ES-I3 (cell line): ENCODE data around the gene PRKCD.

Experiments used
- H3K36me3 ChIP-seq: 2 replicates; pipeline ENCODE4 v1.6.1; 2013; ENCODE audit warnings: mild to moderate bottlenecking, low read length, control low read depth, moderate library complexity; ENCODE audit not compliant: insufficient read depth
- H3K4me1 ChIP-seq: 2 replicates; pipeline ENCODE4 v1.6.1; 2013; ENCODE audit warnings: mild to moderate bottlenecking, control low read depth, low read length; ENCODE audit not compliant: insufficient read depth
- H3K9ac ChIP-seq: 2 replicates; pipeline ENCODE4 v1.6.1; 2013; ENCODE audit warnings: low read depth, mild to moderate bottlenecking, low read length, moderate library complexity
- H3K9me3 ChIP-seq: 2 replicates; pipeline ENCODE4 v1.6.1; 2013; ENCODE audit warnings: mild to moderate bottlenecking, low read length, moderate library complexity; ENCODE audit not compliant: control insufficient read depth, insufficient read depth

Gene PRKCD

DNA sequence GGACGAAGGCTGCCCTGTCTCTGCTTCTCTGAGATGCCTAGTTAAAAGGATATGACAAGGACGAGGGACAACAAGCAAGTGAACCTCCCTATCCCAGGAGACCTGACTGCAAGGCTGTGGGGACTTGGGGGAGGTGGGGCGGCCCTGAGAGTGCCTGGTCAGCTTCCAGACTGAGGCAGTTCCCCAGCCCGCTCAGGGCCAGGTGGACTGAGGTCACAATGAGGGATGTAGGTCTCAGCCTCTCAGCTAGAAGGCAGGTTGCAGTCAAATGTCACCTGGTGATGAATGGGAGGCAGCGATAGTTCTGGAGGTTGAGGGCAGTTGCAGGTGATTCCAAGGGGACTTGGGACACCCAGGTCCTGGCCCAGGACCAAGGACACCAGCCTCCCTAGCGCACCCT lies 64.2 kb downstream of the PRKCD start:
- no peaks in the 10 kb centered on the region for H3K9me3 ChIP-seq
- H3K4me1 ChIP-seq: no peaks in the 10 kb centered on the region; the same call in 1 of the 2 replicates
- no peak overlapping the region for H3K9ac ChIP-seq
- peaks cover 53% of the 10 kb centered on the region for H3K36me3 ChIP-seq

DNA sequence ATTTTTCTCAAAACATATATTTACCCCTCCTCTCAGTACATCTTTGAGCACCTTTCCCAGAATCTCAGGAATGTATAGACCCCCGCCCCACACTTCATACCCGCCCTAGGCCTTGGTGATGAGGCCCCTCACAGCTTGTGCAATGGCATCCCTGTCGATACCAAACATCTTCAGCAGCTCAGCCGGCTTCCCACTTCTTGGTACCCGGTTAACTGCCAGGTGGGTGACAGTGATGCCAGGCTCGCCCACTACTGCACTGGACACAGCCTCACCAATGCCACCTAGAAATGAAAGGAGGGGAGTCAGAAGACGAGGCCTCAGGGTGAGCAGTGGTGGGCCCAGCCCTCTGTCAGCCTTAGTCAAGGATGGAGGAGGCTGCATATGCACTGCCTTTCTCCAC lies 64.6 kb downstream of the PRKCD start:
- Histone ChIP-seq H3K9me3 (no peaks in the 10 kb centered on the region), H3K4me1 (no peaks in the 10 kb centered on the region; the same call in 1 of the 2 replicates), H3K9ac (no peak overlapping the region), H3K36me3 (peaks cover 58% of the 10 kb centered on the region)

DNA sequence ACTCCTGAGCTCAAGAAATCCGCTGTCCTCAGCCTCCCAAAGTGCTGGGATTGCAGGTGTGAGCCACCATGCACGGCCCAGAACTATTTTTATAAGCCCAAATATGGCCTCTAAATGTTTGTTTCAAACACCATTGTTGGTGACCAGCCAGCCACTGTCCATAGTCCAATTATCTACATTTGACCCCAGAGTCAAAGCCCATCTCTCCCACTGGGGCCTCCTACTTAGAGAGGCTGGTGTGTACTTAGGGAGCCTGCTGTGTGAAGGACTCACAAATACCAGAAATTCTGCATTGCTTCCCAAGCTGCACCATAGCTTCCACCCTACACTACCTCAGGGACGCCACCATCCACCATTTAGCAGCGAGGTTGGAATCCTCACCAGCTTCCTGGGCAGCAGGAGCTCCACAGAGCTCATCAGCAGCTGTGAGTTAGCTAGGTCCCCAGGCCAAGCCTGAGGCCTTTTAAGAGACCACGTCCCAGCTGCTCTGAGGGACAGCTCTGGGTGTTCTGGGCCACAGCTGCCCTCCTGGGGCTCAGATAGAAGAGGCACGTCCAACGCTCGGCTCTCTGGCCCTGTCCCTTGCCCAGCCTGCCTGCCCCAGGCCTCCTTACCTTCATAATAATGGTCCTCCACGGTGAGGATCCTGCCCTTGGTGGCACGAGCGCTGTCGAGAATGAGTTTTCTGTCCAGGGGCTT lies 65.3 kb downstream of the PRKCD start:
- no peak overlapping the region for H3K9ac ChIP-seq
- no peaks in the 10 kb centered on the region; the same call in 1 of the 2 replicates for H3K4me1 ChIP-seq
- no peaks in the 10 kb centered on the region for H3K9me3 ChIP-seq
- H3K36me3 ChIP-seq: peaks cover 63% of the 10 kb centered on the region

DNA sequence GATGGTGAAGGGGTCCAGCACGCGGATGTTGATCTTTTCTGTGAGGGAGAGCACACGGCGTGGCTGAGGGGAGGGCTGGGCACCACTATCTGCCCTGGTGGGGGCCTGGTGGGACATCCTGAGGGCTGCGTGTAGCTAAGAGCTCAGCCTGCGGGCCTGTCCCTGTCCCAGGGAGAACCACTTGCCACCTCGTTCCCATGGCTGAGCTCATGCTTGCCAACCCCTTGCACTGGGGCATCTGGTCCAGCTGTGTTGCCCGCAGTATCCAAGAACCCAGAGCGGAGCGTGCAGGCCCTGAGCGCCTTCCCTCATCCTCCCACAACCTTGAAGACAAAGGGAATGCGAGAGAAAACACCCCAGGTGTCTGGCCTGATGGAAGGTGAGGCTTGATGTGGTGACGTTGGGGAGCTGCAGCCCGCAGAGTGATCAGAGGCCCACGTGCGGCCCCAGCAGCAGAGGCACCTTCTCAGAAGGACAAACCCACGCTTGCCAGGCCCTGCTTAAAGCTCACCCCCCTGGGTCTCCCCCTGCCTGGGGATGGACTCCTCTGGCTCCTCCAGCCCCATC lies 65.9 kb downstream of the PRKCD start:
- H3K9me3 ChIP-seq: no peaks in the 10 kb centered on the region
- H3K4me1 ChIP-seq: no peaks in the 10 kb centered on the region; the same call in 1 of the 2 replicates
- peaks cover 66% of the 10 kb centered on the region for H3K36me3 ChIP-seq

DNA sequence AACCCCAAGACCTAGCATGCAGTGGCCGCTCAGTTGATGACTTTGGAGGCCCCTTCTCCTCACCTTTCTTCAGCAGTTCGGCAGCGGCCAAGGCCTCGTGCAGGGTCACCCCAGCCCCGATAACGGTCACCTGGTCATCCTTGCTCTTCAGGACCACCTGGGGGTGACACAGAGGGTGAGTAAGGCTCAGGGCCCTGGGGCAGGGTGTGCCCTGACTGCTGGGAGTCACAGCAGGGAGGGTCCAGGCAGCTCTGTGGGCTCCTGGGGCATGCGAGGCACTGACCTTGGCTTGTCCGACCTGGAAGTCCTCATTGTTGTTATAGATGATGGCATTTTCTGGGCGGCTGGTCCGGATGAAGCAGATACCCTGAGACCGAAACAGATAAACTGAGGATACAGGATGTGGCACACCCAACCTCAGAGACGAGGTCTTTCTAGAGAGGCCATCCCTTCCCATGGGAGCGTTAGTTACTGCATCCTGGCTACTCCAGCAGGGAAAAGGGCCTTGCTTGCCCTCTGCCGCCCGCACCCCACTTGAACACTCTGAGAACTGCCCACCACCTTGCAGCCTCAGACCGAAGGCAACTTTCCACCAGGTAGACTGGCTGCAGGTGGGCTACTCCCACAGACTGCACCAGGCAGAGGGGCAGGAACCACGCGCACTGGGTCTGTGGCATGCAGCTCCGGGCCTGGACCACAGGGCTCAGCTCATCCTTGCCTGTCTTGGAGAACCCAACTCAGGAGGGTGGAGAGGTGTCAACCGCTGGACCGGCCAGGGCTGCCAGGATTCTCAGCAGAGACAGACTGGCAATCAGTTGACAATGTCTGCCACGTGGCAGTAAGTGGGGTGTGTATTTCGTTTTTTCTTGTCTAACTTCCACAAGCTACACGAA lies 67.2 kb downstream of the PRKCD start:
- Histone ChIP-seq H3K4me1 (no peaks in the 10 kb centered on the region), H3K9ac (no peak overlapping the region), H3K9me3 (no peaks in the 10 kb centered on the region), H3K36me3 (peaks cover 79% of the 10 kb centered on the region)

More for the DNA sequence above, 65.9 kb downstream of the PRKCD start:
- no peak overlapping the region for H3K9ac ChIP-seq

DNA sequence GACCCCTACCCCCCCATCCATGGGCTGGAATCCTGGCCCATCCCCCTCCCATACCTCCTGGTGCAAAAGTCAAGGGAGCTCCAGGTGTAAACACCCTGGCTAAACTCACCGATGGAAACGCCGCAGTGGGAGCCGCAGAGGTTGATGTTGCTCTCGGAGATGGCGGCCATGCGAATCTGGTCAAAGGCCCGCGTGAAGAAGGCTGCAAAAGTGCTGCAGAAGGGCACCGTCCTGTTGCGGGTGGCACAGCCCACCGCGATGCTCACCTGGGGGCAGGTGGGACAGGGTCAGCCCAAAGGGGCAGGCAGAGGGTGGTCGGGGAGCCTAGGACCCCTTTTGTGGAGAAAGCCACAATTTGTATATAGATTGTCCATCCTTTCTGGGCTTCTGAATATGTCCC lies 68.2 kb downstream of the PRKCD start:
- Histone ChIP-seq H3K9ac (no peak overlapping the region), H3K4me1 (no peaks in the 10 kb centered on the region), H3K36me3 (peaks cover 86% of the 10 kb centered on the region), H3K9me3 (no peaks in the 10 kb centered on the region)

DNA sequence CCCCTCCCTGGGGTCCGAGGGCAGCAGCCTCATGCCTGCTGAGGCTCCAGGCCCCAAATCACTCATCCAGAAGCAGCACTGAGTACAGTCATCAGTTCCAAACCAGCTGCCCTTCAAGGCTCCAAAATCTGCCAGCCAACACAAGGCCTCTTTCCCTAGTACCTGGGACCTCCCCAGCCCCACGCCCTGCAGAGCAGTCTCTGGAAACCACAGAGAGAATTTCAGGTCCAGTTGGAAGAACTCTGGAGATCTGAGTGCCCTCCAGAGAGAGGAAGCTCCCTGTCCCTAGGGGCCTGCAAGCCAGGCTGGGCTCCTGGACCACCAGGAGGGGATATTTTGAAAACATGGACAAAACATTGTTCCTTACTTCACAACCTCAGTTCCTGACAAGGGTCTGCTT lies 68.6 kb downstream of the PRKCD start:
- peaks cover 88% of the 10 kb centered on the region for H3K36me3 ChIP-seq
- no peaks in the 10 kb centered on the region for H3K4me1 ChIP-seq
- H3K9me3 ChIP-seq: no peaks in the 10 kb centered on the region
- H3K9ac ChIP-seq: no peak overlapping the region

DNA sequence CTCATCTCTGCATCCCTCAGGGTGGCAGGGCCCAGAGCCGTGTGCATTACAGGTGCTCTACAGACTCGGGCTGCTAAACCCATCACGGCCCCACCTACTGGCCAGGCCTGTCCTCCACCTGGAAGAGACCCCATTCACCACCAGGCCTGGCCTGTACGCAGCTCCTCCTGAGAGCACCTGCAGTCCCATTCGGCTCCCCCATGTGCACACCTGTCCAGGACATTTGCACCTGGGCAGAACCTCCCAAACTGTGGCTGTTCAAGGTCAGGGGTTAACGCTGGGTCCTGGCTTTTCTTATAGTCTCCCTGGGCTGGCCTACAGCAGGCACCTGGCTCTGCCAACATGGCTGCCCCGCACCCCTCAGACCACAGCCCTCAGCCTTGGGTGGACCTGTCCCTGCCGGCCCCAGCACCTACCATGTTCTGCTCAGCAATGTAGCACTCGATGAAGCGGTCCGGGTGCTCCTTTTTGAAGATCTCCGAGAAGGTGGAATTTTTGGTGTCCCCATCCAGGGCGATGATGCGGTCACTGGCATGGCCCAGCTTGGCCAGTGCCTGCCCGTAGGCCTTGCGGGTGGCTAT lies 69.1 kb downstream of the PRKCD start:
- no peaks in the 10 kb centered on the region for H3K9me3 ChIP-seq
- peaks cover 88% of the 10 kb centered on the region for H3K36me3 ChIP-seq
- no peaks in the 10 kb centered on the region for H3K4me1 ChIP-seq
- H3K9ac ChIP-seq: no peak overlapping the region

DNA sequence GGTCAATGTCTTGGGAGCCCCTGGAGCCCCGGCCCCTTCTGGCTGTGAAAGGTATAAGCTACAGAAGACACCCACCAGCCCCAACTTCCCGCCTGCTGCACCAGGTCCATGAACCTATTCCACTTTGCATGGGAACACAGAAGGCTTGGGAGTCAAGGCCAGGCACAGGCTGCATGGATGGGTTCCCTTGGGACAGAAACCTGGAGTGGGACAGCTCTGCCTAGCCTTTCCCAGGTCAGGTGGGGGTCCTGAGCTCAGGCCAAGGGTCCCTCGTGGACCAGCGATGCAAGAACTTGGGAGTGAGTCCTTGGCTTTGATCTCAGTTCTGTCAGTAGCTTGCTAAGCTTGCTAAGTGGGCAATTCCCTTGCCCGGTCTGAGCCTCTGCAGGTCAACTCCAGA lies 69.8 kb downstream of the PRKCD start:
- H3K9me3 ChIP-seq: no peaks in the 10 kb centered on the region
- H3K36me3 ChIP-seq: peaks cover 83% of the 10 kb centered on the region
- H3K4me1 ChIP-seq: no peaks in the 10 kb centered on the region
- H3K9ac ChIP-seq: no peak overlapping the region

DNA sequence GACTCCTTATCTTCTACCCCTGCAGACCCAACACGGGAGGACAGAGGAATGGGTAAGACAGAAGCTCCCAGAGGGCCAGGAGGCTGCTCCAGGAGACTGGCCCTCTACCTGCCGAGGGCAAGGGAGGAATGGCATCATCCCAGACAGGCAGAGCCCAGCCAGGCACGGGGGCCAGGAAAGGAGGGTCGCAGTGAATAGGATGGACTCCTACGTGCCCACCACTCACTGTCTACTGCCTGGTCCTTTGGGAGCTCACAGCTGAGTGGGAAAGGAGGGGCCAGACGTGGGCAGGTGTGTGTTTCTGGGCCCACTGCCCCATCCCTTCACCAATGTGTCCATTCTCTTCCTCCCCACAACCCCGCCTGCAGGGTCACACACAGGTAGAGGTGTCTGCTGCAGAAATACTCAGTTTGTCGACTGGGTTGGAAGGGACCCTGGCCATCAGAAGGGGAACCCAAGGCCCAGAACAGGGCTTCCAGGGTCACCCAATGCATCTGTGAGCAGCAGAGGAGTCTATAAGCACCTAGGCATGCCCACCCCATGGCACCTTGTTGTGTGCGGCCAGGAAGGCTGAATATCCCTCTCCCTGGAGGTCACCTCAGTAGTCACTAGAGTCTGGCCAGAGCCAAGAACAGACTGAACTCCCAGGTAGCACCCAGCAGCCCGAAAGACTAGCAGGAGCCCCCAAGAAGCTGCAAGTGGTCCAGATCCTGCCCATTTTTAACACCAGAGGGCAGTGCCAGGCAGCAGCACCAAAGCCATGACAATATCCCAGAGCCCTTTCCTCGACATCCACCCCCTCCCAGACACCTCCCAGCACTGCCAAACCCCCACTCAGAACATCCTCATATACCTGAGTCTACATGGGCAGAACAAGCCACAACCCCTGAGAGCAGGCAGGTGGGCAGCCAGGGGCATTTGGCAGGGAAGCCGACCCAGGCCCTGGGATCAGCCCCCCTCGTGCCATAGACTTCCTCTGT lies 70.8 kb downstream of the PRKCD start:
- Histone ChIP-seq H3K36me3 (peaks cover 83% of the 10 kb centered on the region), H3K4me1 (no peaks in the 10 kb centered on the region), H3K9ac (no peak overlapping the region), H3K9me3 (no peaks in the 10 kb centered on the region)

DNA sequence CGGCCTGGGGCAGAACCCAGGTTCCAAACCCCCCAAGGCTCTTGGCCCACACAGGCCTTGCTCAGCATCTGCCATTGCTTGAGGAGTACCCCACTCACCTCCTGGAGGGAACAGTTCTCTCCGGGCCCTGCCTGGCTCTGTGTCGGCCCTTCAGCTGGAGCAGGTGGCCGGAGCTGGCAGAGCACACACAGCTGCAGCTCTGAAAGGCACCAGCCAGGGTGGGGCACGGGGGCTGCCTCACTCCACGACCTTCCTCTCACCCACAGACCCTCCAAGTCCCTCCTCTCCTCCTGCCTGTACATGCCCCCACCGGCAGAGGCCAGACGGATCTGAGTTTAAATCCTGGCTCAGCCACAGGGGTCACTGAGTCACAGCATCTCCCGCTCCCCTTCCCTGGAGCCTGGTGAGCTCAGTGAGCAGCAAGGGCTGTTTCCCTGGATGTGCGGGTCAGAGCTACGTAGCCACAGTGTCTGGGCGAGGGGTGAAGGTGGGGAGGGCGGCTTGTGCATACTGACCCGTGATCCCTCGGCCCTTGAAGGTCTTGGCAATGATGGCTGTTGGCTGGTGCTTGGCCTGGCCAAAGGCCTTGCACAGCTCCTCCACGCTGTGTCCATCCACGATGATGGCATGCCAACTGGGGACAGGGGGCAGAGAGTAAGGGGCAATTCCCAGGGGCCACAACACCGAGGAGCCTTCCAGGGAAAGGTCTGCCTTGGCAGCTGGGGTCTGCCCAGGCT lies 71.8 kb downstream of the PRKCD start:
- Histone ChIP-seq H3K36me3 (peaks cover 82% of the 10 kb centered on the region), H3K9me3 (no peaks in the 10 kb centered on the region), H3K9ac (no peak overlapping the region), H3K4me1 (no peaks in the 10 kb centered on the region)

DNA sequence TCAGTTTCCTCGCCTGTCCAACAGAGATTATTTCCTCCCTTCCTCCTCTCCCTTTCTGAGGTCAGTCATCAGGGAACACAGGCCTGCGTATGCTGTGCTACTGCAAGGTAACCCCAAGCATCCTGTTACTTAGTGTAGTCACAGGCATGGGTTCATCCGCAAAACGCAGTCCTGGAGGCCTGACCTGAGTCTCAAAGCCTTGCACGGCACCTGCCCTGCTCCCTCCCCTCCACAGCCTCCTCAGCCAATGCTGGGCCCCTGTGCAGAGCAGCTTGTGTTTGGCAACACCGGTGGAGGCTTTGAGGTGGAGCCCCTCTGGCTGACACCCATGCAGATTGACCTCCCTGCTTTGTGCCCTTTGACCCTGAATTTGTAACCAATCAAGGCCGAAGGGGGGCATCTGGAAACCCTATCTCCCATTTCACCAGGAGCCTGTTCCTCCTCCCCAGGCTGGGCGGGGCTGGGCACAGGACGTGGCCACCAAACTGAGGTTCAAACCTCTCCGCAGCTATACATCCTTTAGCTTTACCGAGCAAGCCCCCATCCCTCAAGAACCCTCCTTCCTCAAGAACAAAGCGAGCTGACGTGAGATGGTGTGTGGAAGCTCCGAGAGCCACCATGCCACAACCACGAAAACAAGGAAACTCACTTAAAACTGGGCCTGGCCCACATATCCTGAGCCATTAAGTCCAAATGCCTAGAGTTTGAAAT lies 73.3 kb downstream of the PRKCD start:
- peaks cover 3% of the 10 kb centered on the region; the same call in 1 of the 2 replicates for H3K4me1 ChIP-seq
- H3K9ac ChIP-seq: no peak overlapping the region
- H3K36me3 ChIP-seq: peaks cover 83% of the 10 kb centered on the region
- no peaks in the 10 kb centered on the region for H3K9me3 ChIP-seq
